Smooth muscle cell (in vitro differentiated cells): Measurements from ENCODE around the gene OTUD5. TPM values are rescaled to one million over a fixed set of nuclear protein-coding genes. Genes with fewer than 3 reads are reported as not detected.

Source experiments
- DNase-seq: peaks from one replicate; lab custom pipeline; 2025; ENCODE audit not compliant: unreplicated experiment; lab: John Stamatoyannopoulos, UW
- H2AFZ ChIP-seq: fragments of 200-600 bp; sonication (generic); 2 replicates; pipeline ENCODE4 v1.6.0; 2016; ENCODE audit warnings: antibody characterized with exemption, low read depth, mild to moderate bottlenecking
- H3F3A ChIP-seq: fragments of 200-600 bp; sonication (generic); 2 replicates; pipeline ENCODE4 v1.6.0; 2017; ENCODE audit warnings: antibody characterized with exemption, low read depth
- H3K27ac ChIP-seq: fragments of 200-600 bp; sonication (generic); 2 replicates; pipeline ENCODE4 v1.5.1; 2016; ENCODE audit warnings: low read depth, mild to moderate bottlenecking
- H3K27me3 ChIP-seq: fragments of 200-600 bp; sonication (generic); 2 replicates; pipeline ENCODE4 v1.6.1; 2016; ENCODE audit warnings: low read depth, mild to moderate bottlenecking
- H3K36me3 ChIP-seq: fragments of 200-600 bp; sonication (generic); 2 replicates; pipeline ENCODE4 v1.5.1; 2016; ENCODE audit warnings: low read depth
- H3K4me1 ChIP-seq: fragments of 200-600 bp; sonication (generic); 2 replicates; pipeline ENCODE4 v1.5.1; 2016; ENCODE audit warnings: low read depth
- H3K4me2 ChIP-seq: fragments of 200-600 bp; sonication (generic); 2 replicates; pipeline ENCODE4 v1.6.0; 2016; ENCODE audit warnings: mild to moderate bottlenecking
- H3K4me3 ChIP-seq: fragments of 200-600 bp; sonication (generic); 2 replicates; pipeline ENCODE4 v1.5.1; 2016; ENCODE audit warnings: mild to moderate bottlenecking
- H3K79me2 ChIP-seq: fragments of 200-600 bp; sonication (generic); 2 replicates; pipeline ENCODE4 v1.6.0; 2016; ENCODE audit warnings: low read depth, mild to moderate bottlenecking
- H3K9ac ChIP-seq: fragments of 200-600 bp; sonication (generic); 2 replicates; pipeline ENCODE4 v1.6.0; 2016; ENCODE audit warnings: low read depth
- H3K9me3 ChIP-seq: fragments of 200-600 bp; sonication (generic); replicated peaks from 2 replicates; pipeline ENCODE4 v1.5.1; 2016; ENCODE audit warnings: low read depth
- H4K20me1 ChIP-seq: fragments of 200-600 bp; sonication (generic); 2 replicates; pipeline ENCODE4 v1.6.0; 2016; ENCODE audit warnings: low read depth
- CTCF ChIP-seq: fragments of 200-600 bp; sonication (generic); IDR thresholded peaks from 2 replicates; pipeline ENCODE4 v1.5.1; 2017; ENCODE audit warnings: borderline replicate concordance, mild to moderate bottlenecking, antibody characterized with exemption; ENCODE audit not compliant: insufficient read depth, poor library complexity, severe bottlenecking
- WGBS: methylation state at CpG from one replicate; pipeline ENCODE4 v1.1.7; 2016; ENCODE audit warnings: low lambda C conversion rate; 5-methylcytosine and 5-hydroxymethylcytosine counted together
- polyA plus RNA-seq: library from polyadenylated mRNA; unstranded; fragments of >200 nt; fragmentation: Nextera tagmentation; extraction: Ambion mirVana; gene quantifications from 2 replicates; pipeline ENCODE4 v1.2.1, GENCODE V29; 2016
- total RNA-seq: library from RNA; depleted of rRNA; stranded (reverse); fragments of >200 nt; gene quantifications from 2 replicates; pipeline ENCODE4 v1.2.3, GENCODE V29; 2014

The OTUD5 gene
- total and polyA plus RNA-seq, 2 experiments from 2014 or later: 30.7 to 55.1 TPM

- no peaks in the 10 kb centered on the region for H3K9me3 ChIP-seq
- H3K27ac ChIP-seq: peak within 1 kb of the TSS; percentile 73
- no peak for TF ChIP-seq CTCF
- H3K27me3 ChIP-seq: no peaks in the 10 kb centered on the region
- H3K4me1 ChIP-seq: peaks cover 3% of the 10 kb centered on the region
- H3F3A ChIP-seq: no peaks in the 10 kb centered on the region
- peak within 1 kb of the TSS; percentile 59 for H3K4me3 ChIP-seq
- H4K20me1 ChIP-seq: no peaks in the 10 kb centered on the region
- no peaks in the 10 kb centered on the region for H3K79me2 ChIP-seq
- no peaks in the 10 kb centered on the region for H3K36me3 ChIP-seq
- DNase-seq: peak; percentile 56
- peak within 1 kb of the TSS; percentile 90 for H3K4me2 ChIP-seq
- H2AFZ ChIP-seq: no peak within 1 kb of the TSS
- 32% methylated on average over 53 of the region's 55 CpGs for WGBS
- peak within 1 kb of the TSS; percentile 64 for H3K9ac ChIP-seq
Observed at GRCh38 chrX:48918643-48919340, 38.6 kb downstream of the OTUD5 start, which contains the start of gene PIM2. TSS of gene PIM2 (minus strand) at chrX:48919024. CDS start at chrX:48918834, 190 bp downstream.

- no peak for DNase-seq
- Histone ChIP-seq H3K27ac (no peak overlapping the region), H4K20me1 (no peaks in the 10 kb centered on the region), H3K4me2 (peak overlapping the region; percentile 90), H3K36me3 (no peaks in the 10 kb centered on the region), H3K79me2 (no peaks in the 10 kb centered on the region), H3K27me3 (no peaks in the 10 kb centered on the region), H3K9ac (peak overlapping the region; percentile 64), H3K4me1 (peaks cover 3% of the 10 kb centered on the region), H3K9me3 (no peaks in the 10 kb centered on the region), H3K4me3 (peak overlapping the region; percentile 59), H3F3A (no peaks in the 10 kb centered on the region), H2AFZ (no peak overlapping the region)
- 40% methylated on average over 23 of the region's 23 CpGs for WGBS
- no peak for TF ChIP-seq CTCF
Observed at GRCh38 chrX:48918301-48918642, 39.1 kb downstream of the OTUD5 start.

DNA sequence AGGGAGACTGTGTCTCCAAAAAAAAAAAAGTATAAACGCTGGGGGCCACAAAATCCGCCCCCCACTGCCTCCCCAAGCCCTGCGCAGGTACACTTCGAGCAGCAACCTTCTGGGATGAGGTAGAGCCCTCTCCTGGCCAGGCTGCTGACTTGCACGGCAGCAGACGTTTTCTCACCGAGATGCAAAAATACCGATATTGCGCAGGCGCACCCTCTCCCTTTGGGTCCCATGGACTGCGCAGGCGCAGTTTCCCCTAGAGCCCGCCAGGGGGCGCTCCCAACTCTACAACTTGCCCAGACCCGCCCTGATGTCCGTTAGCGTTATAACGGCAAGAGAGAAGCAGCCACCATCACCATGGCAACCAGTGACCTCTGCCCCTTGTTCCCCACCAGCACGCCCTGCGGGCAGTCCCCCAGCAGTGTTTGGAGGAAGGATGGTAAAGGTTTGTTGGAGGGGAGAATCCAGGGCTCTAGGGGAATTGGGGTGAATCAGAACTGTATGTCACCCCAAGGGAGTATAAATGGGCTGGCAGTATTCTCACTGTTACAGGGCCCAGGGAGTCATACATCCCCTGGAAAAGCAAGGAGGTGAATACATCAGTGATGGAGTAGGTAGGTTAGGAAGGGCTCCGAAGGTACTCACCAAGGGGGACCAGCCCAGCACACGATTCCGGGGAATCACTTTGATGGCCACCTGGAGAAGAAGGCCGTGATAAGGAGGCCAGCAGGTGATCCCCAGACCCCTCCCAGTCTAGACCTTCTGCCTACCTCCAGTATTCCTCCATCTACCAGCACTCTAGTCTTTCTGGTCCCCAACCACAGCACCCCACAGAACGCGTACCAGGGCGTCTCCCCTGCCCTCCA, 40.0 kb downstream of the OTUD5 start:
- no peak overlapping the region for H3K9ac ChIP-seq

More for the DNA sequence above, 40.0 kb downstream of the OTUD5 start:
- no peaks in the 10 kb centered on the region for H4K20me1 ChIP-seq
- TF ChIP-seq CTCF: peak; percentile 83
- H3F3A ChIP-seq: no peaks in the 10 kb centered on the region
- no peak overlapping the region for H2AFZ ChIP-seq
- H3K79me2 ChIP-seq: no peaks in the 10 kb centered on the region
- H3K27me3 ChIP-seq: no peaks in the 10 kb centered on the region
- peaks cover 3% of the 10 kb centered on the region for H3K4me1 ChIP-seq
- peak; percentile 73 for DNase-seq
- peak overlapping the region; percentile 90 for H3K4me2 ChIP-seq
- 30% methylated on average over 26 of the region's 27 CpGs for WGBS
- no peaks in the 10 kb centered on the region for H3K9me3 ChIP-seq
- H3K27ac ChIP-seq: no peak overlapping the region
- peak overlapping the region; percentile 59 for H3K4me3 ChIP-seq
- H3K36me3 ChIP-seq: no peaks in the 10 kb centered on the region
